GM21717 (cell line): ENCODE results near the gene HES2.
"Not testable (repeated sequence)": the region's sequence is repeated elsewhere in the genome, so short reads cannot be mapped to it uniquely, and the experiment has no call there.

ENCODE experiments used
- ATAC-seq: cut with Tn5 transposase; IDR thresholded peaks from one replicate; pipeline ENCODE4 v1.9.1; 2021; ENCODE audit warnings: mild to moderate bottlenecking, moderate library complexity; ENCODE audit not compliant: unreplicated experiment

The HES2 gene

DNA sequence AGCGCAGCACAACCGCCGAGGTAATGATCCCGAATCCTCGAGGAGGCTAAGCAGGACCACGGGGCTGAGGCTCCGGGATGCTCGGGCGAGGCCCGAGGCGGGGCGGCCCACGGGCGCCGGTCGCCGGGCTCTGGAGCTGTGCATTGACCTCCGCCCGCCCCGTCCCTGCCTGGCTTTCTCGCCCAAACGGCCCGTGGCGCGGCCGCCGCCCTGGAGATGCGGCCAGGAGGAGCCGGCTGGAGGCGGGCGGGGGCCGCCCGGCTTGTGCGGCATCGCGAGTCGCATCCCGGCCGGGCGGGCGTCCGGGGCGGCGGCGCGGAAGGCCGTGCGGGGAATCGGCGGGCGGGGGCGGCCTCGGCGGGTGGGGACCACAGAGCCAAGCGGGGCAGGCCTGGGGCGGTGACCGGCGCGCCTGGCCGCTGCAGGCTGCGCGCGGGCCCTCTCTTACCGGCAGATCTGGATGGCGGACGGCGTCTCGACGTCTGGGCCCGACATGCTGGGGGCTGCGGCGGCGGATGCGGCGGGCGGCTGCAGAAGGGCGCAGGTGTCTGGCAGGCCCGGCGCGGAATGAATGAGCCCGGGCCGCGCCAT, 26.8 kb downstream of the HES2 start:
- ATAC-seq: peak; percentile 12

DNA sequence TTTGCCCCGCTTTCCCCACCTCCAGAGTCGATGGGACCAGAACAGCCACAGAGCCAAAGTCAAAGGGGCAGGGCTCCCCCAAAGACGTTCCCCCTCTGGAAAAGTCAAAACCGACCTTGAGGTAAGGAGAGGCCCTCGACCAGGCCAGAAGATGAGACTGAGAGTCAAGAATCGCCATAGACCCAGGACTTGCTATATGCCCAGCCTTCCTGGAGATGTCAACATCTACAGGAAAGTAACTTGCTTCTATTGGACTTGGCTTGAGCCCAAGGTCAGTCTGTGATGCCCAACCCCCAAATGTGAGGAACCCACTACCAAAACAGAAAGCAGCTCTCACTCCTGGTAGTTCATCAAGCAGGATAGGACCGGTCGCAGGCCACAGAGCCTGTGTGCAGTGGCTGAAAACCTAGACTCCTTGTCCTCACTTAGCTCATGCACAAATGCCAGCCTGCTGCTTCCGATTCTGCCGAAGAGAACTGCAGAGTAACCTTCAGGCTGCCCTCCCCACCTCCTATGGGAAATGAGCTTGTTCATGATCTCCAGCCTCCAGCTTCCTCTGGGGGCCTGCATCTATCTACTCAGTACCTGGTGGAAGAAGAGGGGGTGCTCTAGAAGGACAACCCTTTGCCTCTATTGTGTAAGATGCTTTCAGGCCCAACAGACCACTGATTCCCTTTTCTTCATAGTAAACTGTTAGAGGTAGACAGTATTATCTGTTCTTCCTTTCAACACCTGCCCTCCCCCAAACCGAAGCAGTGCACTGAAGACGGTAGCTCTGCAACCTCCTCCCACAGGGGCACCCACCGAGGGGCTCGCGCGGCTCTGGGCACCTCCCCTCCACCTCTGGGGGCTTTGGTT, 27.5 kb downstream of the HES2 start:
- no peak for ATAC-seq

DNA sequence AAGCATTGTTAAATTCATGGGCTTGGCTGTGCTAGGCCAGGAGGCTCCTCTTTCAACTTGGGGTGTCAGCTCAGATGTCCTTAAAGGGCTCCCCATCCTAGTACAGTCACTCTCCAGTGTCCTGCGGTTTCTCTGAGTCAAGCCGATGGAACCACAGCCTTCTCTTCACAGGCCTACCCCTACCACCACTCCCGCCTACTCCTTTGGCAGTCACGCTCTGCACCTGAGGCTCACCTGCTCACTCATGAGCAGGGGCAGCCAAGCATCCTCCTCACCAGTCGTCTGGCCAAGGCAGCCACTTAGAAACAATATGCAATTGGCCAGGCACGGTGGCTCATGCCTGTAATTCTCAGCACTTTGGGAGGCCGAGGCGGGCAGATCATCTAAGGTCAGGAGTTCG, 29.7 kb downstream of the HES2 start:
- ATAC-seq: no peak

DNA sequence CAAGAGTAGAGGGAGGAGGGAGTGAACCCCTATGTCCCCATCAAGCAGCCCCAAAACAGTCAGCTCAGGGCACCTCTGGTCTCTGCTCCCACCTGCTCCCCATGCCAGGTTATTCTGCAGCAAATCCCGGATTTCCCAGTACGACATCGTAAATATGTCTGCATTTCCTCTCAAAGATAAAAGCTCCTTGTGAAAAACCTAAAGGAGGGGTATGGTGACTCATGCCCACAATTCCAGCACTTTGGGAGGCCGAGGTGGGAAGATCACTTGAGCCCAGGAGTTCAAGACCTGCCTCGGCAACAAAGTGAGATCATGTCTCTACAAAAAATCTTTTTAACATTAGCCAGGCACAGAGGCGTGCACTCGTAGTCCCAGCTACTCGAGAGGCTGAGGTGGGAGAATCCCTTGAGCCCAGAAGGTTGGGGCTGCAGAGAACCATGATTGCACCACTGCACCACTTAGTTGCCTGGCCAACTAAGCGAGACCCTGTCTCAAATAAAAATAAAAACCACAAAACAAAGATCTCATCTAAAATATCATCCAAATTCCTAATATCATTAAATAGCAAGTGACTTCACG, 33.3 kb downstream of the HES2 start:
- ATAC-seq: no peak

DNA sequence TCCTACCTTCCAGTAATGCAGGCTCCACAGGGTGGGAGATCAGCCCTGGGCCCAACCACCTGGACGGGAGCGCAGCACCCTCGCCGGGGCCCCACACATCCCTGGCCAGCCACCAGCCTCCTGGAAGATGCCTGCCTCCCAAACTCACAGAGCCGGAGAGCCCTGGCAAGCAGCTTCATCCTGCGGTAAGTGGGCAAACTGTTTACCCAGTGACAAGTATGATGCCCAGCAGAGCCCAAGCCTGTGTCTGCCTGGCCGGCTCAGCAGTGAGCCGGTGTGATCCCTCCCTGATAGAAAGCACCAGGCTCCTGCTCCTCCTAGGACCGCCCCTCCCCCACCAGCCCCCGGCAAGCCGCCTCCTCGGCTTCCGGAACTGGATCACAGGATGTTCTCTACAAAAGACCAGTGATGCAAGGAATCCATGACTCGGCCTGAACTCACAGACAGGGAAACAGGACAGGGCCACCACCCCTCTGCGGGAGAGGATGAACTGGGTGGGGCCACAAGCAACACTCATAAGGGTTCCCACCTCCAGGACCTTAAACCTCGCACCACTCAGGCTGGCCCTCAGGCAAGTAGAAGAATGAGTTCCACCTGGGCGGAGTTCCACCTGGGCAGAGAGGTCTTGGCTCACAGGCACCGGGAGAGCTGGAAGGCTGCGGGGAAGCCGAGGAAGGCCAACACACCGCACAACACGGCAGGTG, 34.1 kb downstream of the HES2 start:
- ATAC-seq: no peak

DNA sequence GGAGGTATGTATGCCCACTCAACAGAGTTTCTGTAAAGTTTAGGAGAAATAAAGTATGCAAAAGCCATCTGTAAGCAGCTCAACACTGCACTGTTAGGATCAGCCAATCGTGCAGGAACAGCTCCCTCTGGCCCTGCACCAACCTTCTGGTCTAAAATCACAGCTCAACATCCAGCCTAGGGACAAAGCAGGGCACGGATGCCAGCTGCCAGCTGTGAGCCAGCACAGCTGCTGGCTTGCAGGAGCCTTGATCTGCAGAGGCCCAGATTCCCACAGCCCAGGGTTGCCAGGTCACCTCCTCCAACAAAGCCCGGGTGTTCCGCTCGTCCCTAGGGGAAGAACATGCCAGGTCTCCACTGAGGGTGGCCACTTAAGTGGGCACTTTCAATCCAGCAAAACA, 34.8 kb downstream of the HES2 start:
- no peak for ATAC-seq

DNA sequence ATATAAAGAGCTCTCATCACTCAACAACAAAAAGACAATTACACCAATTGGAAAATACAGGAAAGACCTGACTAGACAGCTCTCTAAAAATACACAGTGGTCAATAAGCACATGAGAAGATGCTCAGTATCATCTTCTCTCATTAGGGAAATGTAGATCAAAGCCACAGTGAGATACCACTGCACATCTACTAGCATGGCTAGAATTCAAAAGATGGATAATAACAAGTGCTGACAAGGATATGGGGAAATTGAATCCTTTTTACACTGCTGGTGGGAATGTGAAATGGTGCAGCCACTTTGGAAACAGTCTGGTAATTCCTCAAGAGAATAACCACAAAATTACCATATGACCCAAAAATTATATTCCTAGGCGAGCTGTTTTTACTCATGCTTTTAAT, 35.6 kb downstream of the HES2 start:
- no peak for ATAC-seq

DNA sequence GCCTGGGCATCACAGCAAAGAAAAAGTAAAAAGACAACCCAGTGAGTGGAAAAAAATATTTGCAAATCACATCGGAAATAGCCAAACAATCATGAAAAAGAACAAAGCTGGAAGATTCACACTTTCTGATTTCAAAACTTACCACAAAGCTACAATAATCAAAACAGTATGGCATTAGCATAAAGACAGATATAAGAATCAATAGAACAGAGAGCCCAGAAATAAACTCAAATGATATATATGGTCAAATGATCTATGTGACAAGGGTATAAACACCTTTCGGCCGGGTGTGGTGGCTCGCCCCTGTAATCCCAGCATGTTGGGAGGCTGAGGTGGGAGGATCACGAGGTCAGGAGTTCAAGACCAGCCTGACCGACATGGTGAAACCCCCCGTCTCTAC, 39.7 kb downstream of the HES2 start:
- no peak for ATAC-seq

DNA sequence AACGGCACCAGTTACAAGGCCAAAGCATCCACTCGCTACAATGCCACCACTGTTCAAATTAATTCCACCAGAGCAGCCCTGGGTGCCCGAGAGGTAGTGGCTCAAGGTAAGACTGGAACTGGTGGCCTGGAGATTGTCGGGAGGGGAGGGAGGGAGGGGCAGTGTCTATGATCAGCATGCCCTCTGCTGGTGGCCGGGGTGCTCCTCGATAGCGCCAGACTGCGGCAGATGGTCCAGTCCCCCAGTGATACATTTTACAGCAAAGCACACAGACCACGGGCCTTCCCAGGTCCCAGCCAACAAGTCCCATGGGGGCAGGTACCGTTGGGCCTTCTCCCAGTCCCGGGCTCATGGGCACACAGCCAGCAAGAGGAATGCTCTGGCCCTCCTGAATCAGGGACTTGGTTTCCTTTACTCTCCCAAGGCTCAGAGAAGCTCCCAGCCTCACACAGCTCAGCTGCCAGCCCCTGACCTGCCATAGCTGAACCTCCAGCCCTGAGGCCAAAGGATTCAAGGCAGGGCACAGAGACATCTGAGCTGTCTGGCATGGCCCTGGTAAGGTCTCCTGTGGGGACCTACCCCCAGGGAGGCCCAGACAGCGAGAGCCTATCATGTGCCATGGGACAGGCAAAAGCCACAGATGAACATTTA, 41.5 kb downstream of the HES2 start:
- ATAC-seq: no peak

DNA sequence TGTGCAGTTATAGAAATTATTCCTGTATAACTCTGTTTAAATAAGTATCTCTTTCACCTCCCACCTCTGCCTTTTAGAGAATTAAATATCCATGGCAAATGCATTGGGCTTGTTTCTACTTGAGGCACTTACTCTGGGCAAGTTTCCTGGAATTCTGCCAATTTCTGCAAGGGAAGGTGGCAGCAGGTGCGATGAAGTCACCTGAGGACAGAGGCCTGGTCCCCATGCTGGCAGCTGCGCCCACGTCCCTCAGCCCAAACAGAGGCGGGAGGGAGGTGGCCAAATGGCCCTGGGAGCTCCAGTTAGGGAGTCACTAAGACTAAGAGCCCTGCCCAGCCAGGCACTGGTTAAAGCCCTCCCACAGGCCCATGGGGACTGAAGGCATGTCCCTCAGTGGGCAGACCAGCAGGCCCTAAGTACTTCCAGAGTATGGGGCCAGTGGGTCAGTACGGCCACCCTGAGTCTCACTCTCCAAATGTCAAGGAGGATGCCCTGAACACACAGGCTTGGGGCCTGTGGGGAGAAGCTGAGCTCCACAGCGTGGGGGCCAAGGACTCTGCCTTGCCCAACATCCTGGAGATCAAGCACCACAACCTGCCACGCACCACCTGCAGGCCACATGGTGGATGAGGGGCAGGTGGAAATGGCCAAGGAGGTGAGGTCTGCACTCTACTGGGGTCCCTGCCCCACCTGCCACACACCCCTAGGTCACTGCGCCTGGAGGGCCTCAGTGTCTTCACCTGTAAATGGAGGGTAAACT, 45.6 kb downstream of the HES2 start:
- ATAC-seq: no peak

DNA sequence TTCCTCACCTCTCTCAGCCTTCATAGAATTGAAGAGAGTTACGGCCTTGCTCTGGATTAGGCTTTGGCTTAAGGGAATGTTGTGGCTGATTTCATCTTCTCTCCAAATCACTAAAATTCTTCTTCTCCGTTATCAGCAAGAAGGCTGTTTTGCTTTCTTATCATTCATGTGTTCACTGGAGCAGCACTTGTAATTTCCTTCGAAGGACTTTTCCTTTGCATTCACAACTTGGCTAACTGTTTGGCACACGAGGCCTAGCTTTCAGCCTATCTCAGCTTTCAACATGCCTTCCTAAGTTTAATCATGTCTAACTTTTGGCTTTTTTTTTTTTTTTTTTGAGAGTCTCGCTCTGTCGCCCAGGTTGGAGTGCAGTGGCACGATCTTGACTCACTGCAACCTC, 47.5 kb downstream of the HES2 start:
- ATAC-seq: not testable (repeated sequence)

DNA sequence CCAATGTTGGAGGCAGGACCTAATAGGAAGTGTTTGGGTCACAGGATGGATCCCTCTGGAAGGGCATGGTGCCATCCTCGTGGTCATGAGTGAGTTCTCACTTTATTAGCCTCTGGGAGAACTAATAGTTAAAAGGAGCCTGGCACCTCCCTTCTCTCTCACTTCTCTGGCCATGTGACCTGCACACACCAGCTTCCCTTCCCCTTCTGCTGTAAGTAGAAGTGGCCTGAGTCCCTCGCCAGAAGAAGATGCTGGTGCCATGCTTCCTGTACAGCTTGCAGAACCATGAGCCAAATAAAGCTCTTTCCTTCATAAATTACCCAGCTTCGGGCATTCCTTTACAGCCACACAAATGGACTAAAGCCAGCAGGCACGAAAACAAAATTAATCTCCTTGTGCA, 49.7 kb downstream of the HES2 start:
- ATAC-seq: no peak

DNA sequence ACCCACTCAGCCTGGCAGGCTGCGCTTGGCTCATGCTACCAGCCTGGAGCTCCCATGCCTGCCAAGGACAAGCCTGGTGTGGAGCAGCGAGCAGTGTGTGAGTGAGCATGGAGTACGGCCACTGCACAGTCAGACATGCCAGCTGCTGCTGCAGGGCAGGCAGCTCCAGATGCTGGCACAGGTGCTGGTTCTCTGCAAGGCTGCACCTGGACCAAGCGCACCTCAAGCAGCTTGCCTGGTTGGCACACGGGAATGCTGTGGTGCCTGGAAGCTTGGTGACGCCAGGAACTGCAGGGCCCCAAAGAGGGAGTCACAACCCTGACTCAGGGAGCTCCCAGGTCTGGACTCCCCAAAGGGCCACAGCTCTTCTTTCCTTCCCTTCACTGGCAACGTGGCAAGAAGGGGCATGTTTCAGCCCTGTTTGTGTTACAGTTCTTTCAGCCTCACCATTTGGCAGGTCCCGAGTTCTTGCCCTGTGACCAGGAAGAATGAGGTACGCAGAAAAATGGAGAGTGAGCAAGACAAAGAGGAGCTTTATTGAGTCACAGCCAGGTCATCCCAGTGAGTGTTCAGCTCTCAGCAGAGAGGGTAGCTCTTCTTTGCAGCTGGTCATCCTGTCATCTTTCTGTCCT, 52.2 kb downstream of the HES2 start:
- no peak for ATAC-seq

DNA sequence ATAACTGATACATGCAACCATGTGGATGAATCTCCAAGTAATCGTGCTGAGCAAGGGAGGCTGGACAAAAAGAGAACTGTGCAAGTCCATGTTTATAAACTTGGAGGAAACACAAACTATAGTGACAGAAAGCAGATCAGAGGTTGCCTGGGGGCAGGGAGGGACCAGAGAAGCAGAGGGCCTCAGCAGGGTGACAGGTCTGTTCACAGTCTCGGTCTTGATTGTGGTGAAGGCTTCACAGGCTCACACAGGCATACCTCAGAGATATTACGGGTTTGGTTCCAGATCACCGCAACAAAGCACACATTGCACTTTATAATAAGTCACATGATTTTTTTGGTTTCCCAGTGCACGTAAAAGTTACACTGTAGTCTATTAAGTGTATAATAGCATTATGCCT, 54.7 kb downstream of the HES2 start:
- ATAC-seq: no peak

DNA sequence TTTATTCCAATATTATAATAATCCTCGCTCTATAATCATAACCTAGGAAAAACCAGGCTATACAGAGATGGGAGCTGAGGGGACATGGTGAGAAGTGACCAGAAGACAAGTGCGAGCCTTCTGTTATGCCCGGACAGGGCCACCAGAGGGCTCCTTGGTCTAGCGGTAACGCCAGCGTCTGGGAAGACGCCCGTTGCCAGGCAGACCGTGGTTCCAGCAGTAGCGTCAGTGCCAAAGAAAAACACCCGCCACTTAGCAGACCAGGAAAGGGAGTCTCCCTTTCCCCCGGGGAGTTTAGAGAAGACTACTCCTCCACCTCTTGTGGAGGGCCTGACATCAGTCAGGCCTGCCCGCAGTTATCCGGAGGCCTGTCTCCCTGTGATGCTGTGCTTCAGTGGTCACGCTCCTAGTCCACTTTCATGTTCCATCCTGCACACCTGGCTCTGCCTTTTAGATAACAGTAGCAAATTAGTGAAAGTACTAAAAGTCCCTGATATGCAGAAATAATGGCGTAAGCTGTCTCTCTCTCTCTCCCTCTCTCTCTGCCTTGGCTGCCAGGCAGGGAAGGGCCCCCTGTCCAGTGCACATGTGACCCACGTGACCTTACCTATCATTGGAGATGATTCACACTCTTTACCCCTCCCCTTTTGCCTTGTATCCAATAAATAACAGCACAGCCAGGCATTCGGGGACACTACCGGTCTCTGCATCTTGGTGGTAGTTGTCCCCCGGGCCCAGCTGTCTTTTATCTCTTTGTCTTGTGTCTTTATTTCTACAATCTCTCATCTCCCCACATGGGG, 56.4 kb downstream of the HES2 start:
- not testable (repeated sequence) for ATAC-seq
